ENCODE data around the gene SARNP.

SARNP gene

GRCh38 chr12:55743406-55744339, 73.9 kb downstream of the SARNP start:
- peak; percentile 64 for DNase-seq (ENCODE audit: low spot score)
- no peak for FAIRE-seq

- DNase-seq (ENCODE audit: low spot score) (peak; percentile 91), FAIRE-seq (no peak)
These were observed 74.7 kb downstream of the SARNP start, which contains the start of gene GDF11 for GRCh38 chr12:55742719-55743405. GDF11 (plus strand) TSS chr12:55743122; CDS start chr12:55743317, 195 bp downstream.

GRCh38 chr12:55741931-55742680, 75.4 kb downstream of the SARNP start:
- DNase-seq (ENCODE audit: low spot score) (no peak), FAIRE-seq (no peak)

GRCh38 chr12:55739025-55739378, 78.5 kb downstream of the SARNP start:
- DNase-seq (ENCODE audit: low spot score) (no peak), FAIRE-seq (no peak)

GRCh38 chr12:55738123-55739024, 79.2 kb downstream of the SARNP start:
- FAIRE-seq (peak; percentile 35), DNase-seq (ENCODE audit: low spot score) (peak; percentile 81)

GRCh38 chr12:55737581-55738122, 79.9 kb downstream of the SARNP start:
- DNase-seq (ENCODE audit: low spot score), result no peak
- FAIRE-seq, result no peak

- DNase-seq (ENCODE audit: low spot score), result peak; percentile 28
- no peak for FAIRE-seq
These were observed 80.5 kb downstream of the SARNP start for GRCh38 chr12:55736780-55737580.

- DNase-seq (ENCODE audit: low spot score) (no peak), FAIRE-seq (no peak)
These were observed 81.4 kb downstream of the SARNP start for GRCh38 chr12:55736076-55736475.

- no peak for DNase-seq (ENCODE audit: low spot score)
- FAIRE-seq, result no peak
These were observed 82.9 kb downstream of the SARNP start for GRCh38 chr12:55734595-55734994.

GRCh38 chr12:55733858-55734257, 83.7 kb downstream of the SARNP start:
- FAIRE-seq (no peak), DNase-seq (ENCODE audit: low spot score) (no peak)

GRCh38 chr12:55733021-55733555, 84.4 kb downstream of the SARNP start:
- DNase-seq (ENCODE audit: low spot score) (no peak), FAIRE-seq (no peak)

GRCh38 chr12:55732288-55732687, 85.2 kb downstream of the SARNP start:
- FAIRE-seq, result no peak

GRCh38 chr12:55729819-55730818, 87.4 kb downstream of the SARNP start:
- FAIRE-seq, result no peak
- peak; percentile 44 for DNase-seq (ENCODE audit: low spot score)

More at GRCh38 chr12:55732288-55732687, 85.2 kb downstream of the SARNP start:
- DNase-seq (ENCODE audit: low spot score), result no peak

- no peak for FAIRE-seq
- peak; percentile 94 for DNase-seq (ENCODE audit: low spot score)
These were observed 88.3 kb downstream of the SARNP start, which contains the start of gene CD63 for GRCh38 chr12:55728939-55729818. CD63 (minus strand) TSS chr12:55729009; CDS start chr12:55728341, 668 bp downstream.

GRCh38 chr12:55728186-55728938, 89.2 kb downstream of the SARNP start:
- DNase-seq (ENCODE audit: low spot score) (peak; percentile 73), FAIRE-seq (no peak)

GRCh38 chr12:55727643-55728185, 89.8 kb downstream of the SARNP start:
- FAIRE-seq, result no peak
- no peak for DNase-seq (ENCODE audit: low spot score)

All from urothelium cell line (cell line).